Uterus (tissue), 4 donors: ENCODE results near the gene SERPINF2. TPM values are rescaled to one million over a fixed set of nuclear protein-coding genes. Genes with fewer than 3 reads are reported as not detected.
A peak's percentile ranks its signal among the peaks of the same experiment; 100 is the strongest.

Experiments used
- DNase-seq, 2 donors: peaks; one replicate each; pipeline ENCODE4 v3.0.0-alpha.2; 2019 to 2020
- H3K27ac ChIP-seq, 2 donors: fragments of 200-600 bp; sonication (generic); 1 replicate in 1 of 2; 2 replicates in 1 of 2; pipeline ENCODE4 v1.5.1; 2016 to 2018
- H3K27me3 ChIP-seq, 2 donors: fragments of 200-600 bp; sonication (generic); one replicate each; pipeline ENCODE4 v1.5.1; 2018 to 2019; ENCODE audit warnings: control low read depth in 1 of 2
- H3K36me3 ChIP-seq, 2 donors: fragments of 200-600 bp; sonication (generic); one replicate each; pipeline ENCODE4 v1.5.1; 2019; ENCODE audit warnings: control low read depth in 1 of 2
- H3K4me1 ChIP-seq, 2 donors: fragments of 200-600 bp; sonication (generic); one replicate each; pipeline ENCODE4 v1.5.1; 2018 to 2019; ENCODE audit warnings: control low read depth in 1 of 2
- H3K4me3 ChIP-seq, 2 donors: fragments of 200-600 bp; sonication (generic); 1 replicate in 1 of 2; 2 replicates in 1 of 2; pipeline ENCODE4 v1.5.1; 2018 to 2019; ENCODE audit warnings: mild to moderate bottlenecking in 1 of 2
- H3K9me3 ChIP-seq, 2 donors: fragments of 200-600 bp; sonication (generic); one replicate each; pipeline ENCODE4 v1.5.1; 2019; ENCODE audit warnings: control low read depth in 1 of 2
- POLR2A ChIP-seq, 2 donors: fragments of 450-650 bp; IDR thresholded peaks; one replicate each; pipeline ENCODE4 v1.6.1; 2016; ENCODE audit warnings: antibody characterized with exemption in 2 of 2, mild to moderate bottlenecking in 1 of 2, moderate library complexity in 1 of 2
- intact Hi-C: fragments of 100-400 bp; cut with DNase I; formaldehyde crosslinking; loops from one replicate; pipeline ENCODE4 v1.15.1; 2023; ENCODE audit warnings: low total_unique reads
- total RNA-seq, 4 donors: library from RNA; depleted of rRNA in 3 of 4; stranded (reverse); fragments of >200 nt in 3 of 4; gene quantifications; one replicate each; pipeline versions ENCODE4 v1.1.0 to v1.2.4, GENCODE V29; 2014 to 2023
- TF ChIP-seq, protein P1 (sequence below), 4 experiments: fragments of 200-600 bp in 2 of 4; fragments of 450-650 bp in 2 of 4; sonication (generic) in 2 of 4; IDR thresholded peaks; one replicate each; pipeline ENCODE4 v1.5.1; 2016 to 2019; ENCODE audit warnings: antibody characterized with exemption in 4 of 4, mild to moderate bottlenecking in 2 of 4, moderate library complexity in 1 of 4
- donor health status: DM: yes; HTN: yes; CAD: no.

The SERPINF2 gene
- total RNA-seq, 4 donors from 2014 or later, result 0.83 to 21.5 (median 10.0) TPM

DNA sequence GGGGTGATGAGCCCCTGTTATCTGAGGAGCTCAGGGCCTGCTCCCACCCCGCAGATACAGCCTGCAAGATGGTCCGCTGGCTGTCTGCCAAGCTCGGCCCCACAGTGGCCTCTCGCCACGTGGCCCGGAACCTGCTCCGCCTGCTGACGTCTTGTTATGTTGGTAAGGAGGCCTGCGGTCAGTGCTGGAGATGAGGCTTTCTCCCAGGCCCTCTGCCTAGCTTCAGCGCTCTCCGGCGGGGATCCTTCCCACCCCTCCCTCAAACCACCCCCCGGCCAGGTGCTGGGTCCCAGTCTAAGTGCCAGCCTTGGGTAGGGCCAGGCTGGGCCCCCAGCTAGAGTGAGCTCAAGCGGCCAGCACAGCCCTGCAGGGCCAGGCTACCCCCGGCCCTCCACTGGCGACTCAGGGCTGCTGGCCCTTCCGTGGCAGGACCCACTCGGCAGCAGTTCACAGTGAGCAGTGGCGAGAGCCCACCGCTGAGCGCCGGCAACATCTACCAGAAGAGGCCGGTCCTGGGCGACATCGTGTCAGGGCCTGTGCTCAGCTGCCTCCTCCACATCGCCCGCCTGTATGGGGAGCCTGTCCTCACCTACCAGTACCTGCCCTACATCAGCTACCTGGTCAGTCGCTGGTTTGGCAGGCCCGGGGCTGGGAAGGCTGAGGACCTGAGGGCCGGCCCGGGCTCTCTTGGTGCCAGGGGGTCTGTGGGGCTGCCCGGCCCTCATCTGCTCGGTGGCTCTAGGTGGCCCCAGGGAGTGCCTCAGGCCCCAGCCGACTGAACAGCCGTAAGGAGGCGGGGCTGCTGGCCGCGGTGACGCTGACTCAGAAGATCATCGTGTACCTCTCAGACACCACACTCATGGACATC, 12.1 kb upstream of the SERPINF2 start:
- Histone ChIP-seq H3K4me1 (peaks cover 2 to 4% of the 10 kb centered on the region in 2 donors), H3K27me3 (no peaks in the 10 kb centered on the region), H3K4me3 (peak overlapping the region; percentile 19 to 20), H3K27ac (peak overlapping the region; percentile 97 to 98), H3K36me3 (no peaks in the 10 kb centered on the region), H3K9me3 (no peaks in the 10 kb centered on the region)
- TF ChIP-seq, protein P1, sequence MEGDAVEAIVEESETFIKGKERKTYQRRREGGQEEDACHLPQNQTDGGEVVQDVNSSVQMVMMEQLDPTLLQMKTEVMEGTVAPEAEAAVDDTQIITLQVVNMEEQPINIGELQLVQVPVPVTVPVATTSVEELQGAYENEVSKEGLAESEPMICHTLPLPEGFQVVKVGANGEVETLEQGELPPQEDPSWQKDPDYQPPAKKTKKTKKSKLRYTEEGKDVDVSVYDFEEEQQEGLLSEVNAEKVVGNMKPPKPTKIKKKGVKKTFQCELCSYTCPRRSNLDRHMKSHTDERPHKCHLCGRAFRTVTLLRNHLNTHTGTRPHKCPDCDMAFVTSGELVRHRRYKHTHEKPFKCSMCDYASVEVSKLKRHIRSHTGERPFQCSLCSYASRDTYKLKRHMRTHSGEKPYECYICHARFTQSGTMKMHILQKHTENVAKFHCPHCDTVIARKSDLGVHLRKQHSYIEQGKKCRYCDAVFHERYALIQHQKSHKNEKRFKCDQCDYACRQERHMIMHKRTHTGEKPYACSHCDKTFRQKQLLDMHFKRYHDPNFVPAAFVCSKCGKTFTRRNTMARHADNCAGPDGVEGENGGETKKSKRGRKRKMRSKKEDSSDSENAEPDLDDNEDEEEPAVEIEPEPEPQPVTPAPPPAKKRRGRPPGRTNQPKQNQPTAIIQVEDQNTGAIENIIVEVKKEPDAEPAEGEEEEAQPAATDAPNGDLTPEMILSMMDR (IDR thresholded peaks at IDR 0.05), result peak in 1 of 4 experiments; percentile 6
- peak; percentile 47 to 81 for TF ChIP-seq POLR2A (IDR thresholded peaks at IDR 0.05)
- intact Hi-C loops, result no loop called here
- peak; percentile 95 for DNase-seq

GRCh38 chr17:1731194-1731506, 11.5 kb upstream of the SERPINF2 start:
- H3K27me3 ChIP-seq, result no peaks in the 10 kb centered on the region
- intact Hi-C loops, result no loop called here
- no peak for DNase-seq
- no peaks in the 10 kb centered on the region for H3K36me3 ChIP-seq
- peaks cover 4 to 8% of the 10 kb centered on the region in 2 donors for H3K4me1 ChIP-seq
- peak overlapping the region in 1 of 2 donors; percentile 20 for H3K4me3 ChIP-seq
- peak overlapping the region; percentile 97 to 98 for H3K27ac ChIP-seq
- no peaks in the 10 kb centered on the region for H3K9me3 ChIP-seq
- peak in 1 of 2 donors; percentile 35 for TF ChIP-seq POLR2A (IDR thresholded peaks at IDR 0.05)
- TF ChIP-seq, protein P1 (IDR thresholded peaks at IDR 0.05), result no peak

DNA sequence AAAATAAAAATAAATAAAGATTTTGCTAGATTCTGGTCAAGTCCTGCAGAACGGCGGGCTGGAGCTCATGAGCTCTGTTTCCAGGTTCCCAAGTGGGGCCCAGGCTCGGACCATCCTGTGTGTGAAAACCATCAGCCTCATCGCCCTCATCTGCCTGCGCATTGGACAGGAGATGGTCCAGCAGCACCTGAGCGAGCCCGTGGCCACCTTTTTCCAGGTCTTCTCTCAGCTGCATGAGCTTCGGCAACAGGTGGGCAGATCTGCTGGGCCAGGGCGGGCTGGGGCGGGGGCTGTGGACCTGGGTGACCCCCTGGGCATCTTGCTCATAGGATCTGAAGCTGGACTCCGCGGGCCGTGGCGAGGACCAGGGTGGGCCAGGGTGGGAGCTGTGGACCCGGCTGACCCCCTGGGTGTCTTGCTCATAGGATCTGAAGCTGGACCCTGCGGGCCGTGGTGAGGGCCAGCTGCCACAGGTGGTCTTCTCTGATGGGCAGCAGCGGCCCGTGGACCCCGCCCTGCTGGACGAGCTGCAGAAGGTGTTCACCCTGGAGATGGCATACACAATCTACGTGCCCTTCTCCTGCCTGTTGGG, 10.3 kb upstream of the SERPINF2 start:
- Histone ChIP-seq H3K4me3 (no peak overlapping the region), H3K4me1 (peaks cover 11 to 13% of the 10 kb centered on the region in 2 donors), H3K27me3 (no peaks in the 10 kb centered on the region), H3K9me3 (no peaks in the 10 kb centered on the region), H3K27ac (peak overlapping the region; percentile 33 to 97), H3K36me3 (no peaks in the 10 kb centered on the region)
- TF ChIP-seq POLR2A (IDR thresholded peaks at IDR 0.05), result no peak
- TF ChIP-seq, protein P1 (IDR thresholded peaks at IDR 0.05), result no peak
- DNase-seq, result peak in 1 of 2 donors; percentile 26
- intact Hi-C loops, result no loop called here

GRCh38 chr17:1732833-1733321, 9.8 kb upstream of the SERPINF2 start:
- H3K4me3 ChIP-seq, result no peak overlapping the region
- no peaks in the 10 kb centered on the region for H3K36me3 ChIP-seq
- no peaks in the 10 kb centered on the region for H3K9me3 ChIP-seq
- H3K27ac ChIP-seq, result peak overlapping the region; percentile 33 to 97
- H3K4me1 ChIP-seq, result peaks cover 13% of the 10 kb centered on the region in 2 donors
- TF ChIP-seq POLR2A (IDR thresholded peaks at IDR 0.05), result no peak
- TF ChIP-seq, protein P1 (IDR thresholded peaks at IDR 0.05), result no peak
- DNase-seq, result no peak
- H3K27me3 ChIP-seq, result no peaks in the 10 kb centered on the region
- intact Hi-C loops, result no loop called here

DNA sequence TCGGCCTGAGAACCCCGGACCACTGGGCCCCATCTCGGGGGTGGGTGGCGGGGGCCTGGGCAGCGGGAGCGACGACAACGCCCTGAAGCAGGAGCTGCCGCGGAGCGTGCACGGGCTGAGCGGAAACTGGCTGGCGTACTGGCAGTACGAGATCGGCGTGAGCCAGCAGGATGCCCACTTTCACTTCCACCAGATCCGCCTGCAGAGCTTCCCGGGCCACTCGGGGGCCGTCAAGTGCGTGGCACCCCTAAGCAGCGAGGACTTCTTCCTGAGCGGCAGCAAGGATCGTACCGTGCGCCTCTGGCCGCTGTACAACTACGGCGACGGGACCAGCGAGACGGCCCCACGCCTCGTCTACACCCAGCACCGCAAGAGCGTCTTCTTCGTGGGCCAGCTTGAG, 8.9 kb upstream of the SERPINF2 start:
- Histone ChIP-seq H3K27ac (no peak overlapping the region), H3K27me3 (no peaks in the 10 kb centered on the region), H3K4me3 (no peak overlapping the region), H3K9me3 (no peaks in the 10 kb centered on the region), H3K36me3 (no peaks in the 10 kb centered on the region), H3K4me1 (peaks cover 12 to 13% of the 10 kb centered on the region in 2 donors)
- intact Hi-C loops, result no loop called here
- TF ChIP-seq POLR2A (IDR thresholded peaks at IDR 0.05), result no peak
- TF ChIP-seq, protein P1 (IDR thresholded peaks at IDR 0.05), result no peak
- no peak for DNase-seq
